ENCODE measurements around the gene TRHDE. TPM values are rescaled to one million over a fixed set of nuclear protein-coding genes. Genes with fewer than 3 reads are reported as not detected.

The TRHDE gene
- 26.5 and 42.5 TPM in 2 replicates for total RNA-seq

GRCh38 chr12:72272091-72272661 lies at the start of gene TRHDE:
Gene TRHDE (plus strand): TSS chr12:72272370. CDS start chr12:72272644, 274 bp downstream.

